Rectal smooth muscle tissue (tissue), 1 donor: ENCODE data around the gene WWC2.
"Not testable (repeated sequence)": the region's sequence is repeated elsewhere in the genome, so short reads cannot be mapped to it uniquely, and the experiment has no call there.

Experiments
- H3K27ac ChIP-seq: one replicate; pipeline ENCODE4 v1.7.0; 2013; ENCODE audit warnings: low read depth, low read length, inconsistent platforms
- H3K27me3 ChIP-seq: one replicate; pipeline ENCODE4 v1.7.0; 2013; ENCODE audit warnings: low read length; ENCODE audit not compliant: control insufficient read depth, insufficient read depth
- H3K36me3 ChIP-seq: one replicate; pipeline ENCODE4 v1.7.0; 2013; ENCODE audit warnings: low read length; ENCODE audit not compliant: control insufficient read depth, insufficient read depth
- H3K4me1 ChIP-seq: one replicate; pipeline ENCODE4 v1.7.0; 2013; ENCODE audit warnings: low read length; ENCODE audit not compliant: control insufficient read depth, insufficient read depth
- H3K4me3 ChIP-seq: one replicate; pipeline ENCODE4 v1.7.0; 2013; ENCODE audit warnings: low read length
- H3K9ac ChIP-seq: one replicate; pipeline ENCODE4 v1.7.0; 2013; ENCODE audit warnings: low read length

Gene WWC2

GRCh38 chr4:183183906-183184535 lies 85.0 kb downstream of the WWC2 start:
- Histone ChIP-seq H3K27me3 (no peaks in the 10 kb centered on the region), H3K27ac (no peak overlapping the region), H3K4me1 (no peaks in the 10 kb centered on the region), H3K4me3 (no peak overlapping the region), H3K36me3 (no peaks in the 10 kb centered on the region), H3K9ac (no peak overlapping the region)

- Histone ChIP-seq H3K27me3 (no peaks in the 10 kb centered on the region), H3K4me3 (no peak overlapping the region), H3K36me3 (no peaks in the 10 kb centered on the region), H3K9ac (no peak overlapping the region), H3K4me1 (no peaks in the 10 kb centered on the region), H3K27ac (no peak overlapping the region)
Observed at GRCh38 chr4:183185018-183185417, 86.0 kb downstream of the WWC2 start.

GRCh38 chr4:183185559-183185958 lies 86.5 kb downstream of the WWC2 start:
- no peak overlapping the region for H3K4me3 ChIP-seq
- H3K9ac ChIP-seq = no peak overlapping the region
- H3K4me1 ChIP-seq = no peaks in the 10 kb centered on the region
- H3K27me3 ChIP-seq = no peaks in the 10 kb centered on the region
- no peaks in the 10 kb centered on the region for H3K36me3 ChIP-seq
- no peak overlapping the region for H3K27ac ChIP-seq

- Histone ChIP-seq H3K27ac (no peak overlapping the region), H3K4me1 (no peaks in the 10 kb centered on the region), H3K9ac (no peak overlapping the region), H3K36me3 (no peaks in the 10 kb centered on the region), H3K4me3 (no peak overlapping the region), H3K27me3 (no peaks in the 10 kb centered on the region)
Observed at GRCh38 chr4:183186813-183187212, 87.8 kb downstream of the WWC2 start.

- no peaks in the 10 kb centered on the region for H3K36me3 ChIP-seq
- no peaks in the 10 kb centered on the region for H3K27me3 ChIP-seq
- peaks cover 3% of the 10 kb centered on the region for H3K4me1 ChIP-seq
- no peak overlapping the region for H3K27ac ChIP-seq
- H3K4me3 ChIP-seq = no peak overlapping the region
- no peak overlapping the region for H3K9ac ChIP-seq
Observed at GRCh38 chr4:183190900-183191527, 92.0 kb downstream of the WWC2 start.

- Histone ChIP-seq H3K4me1 (peaks cover 3% of the 10 kb centered on the region), H3K27me3 (no peaks in the 10 kb centered on the region), H3K36me3 (no peaks in the 10 kb centered on the region), H3K4me3 (no peak overlapping the region), H3K9ac (no peak overlapping the region), H3K27ac (no peak overlapping the region)
Observed at GRCh38 chr4:183191630-183192029, 92.6 kb downstream of the WWC2 start.

GRCh38 chr4:183192571-183192970 lies 93.5 kb downstream of the WWC2 start:
- Histone ChIP-seq H3K27me3 (no peaks in the 10 kb centered on the region), H3K4me3 (no peak overlapping the region), H3K36me3 (no peaks in the 10 kb centered on the region), H3K27ac (no peak overlapping the region), H3K9ac (no peak overlapping the region), H3K4me1 (peaks cover 3% of the 10 kb centered on the region)

- H3K27me3 ChIP-seq, H3K27ac ChIP-seq, H3K4me1 ChIP-seq, H3K4me3 ChIP-seq, H3K36me3 ChIP-seq, H3K9ac ChIP-seq: not testable (repeated sequence)
Observed at GRCh38 chr4:183193730-183194338, 94.8 kb downstream of the WWC2 start.

GRCh38 chr4:183195534-183195933 lies 96.5 kb downstream of the WWC2 start:
- H3K9ac ChIP-seq = no peak overlapping the region
- H3K27me3 ChIP-seq = no peaks in the 10 kb centered on the region
- no peaks in the 10 kb centered on the region for H3K36me3 ChIP-seq
- H3K27ac ChIP-seq = no peak overlapping the region
- H3K4me1 ChIP-seq = peaks cover 3% of the 10 kb centered on the region
- no peak overlapping the region for H3K4me3 ChIP-seq

GRCh38 chr4:183197140-183197539 lies 98.1 kb downstream of the WWC2 start:
- Histone ChIP-seq H3K27ac (no peak overlapping the region), H3K4me3 (no peak overlapping the region), H3K4me1 (peaks cover 3% of the 10 kb centered on the region), H3K9ac (no peak overlapping the region), H3K36me3 (no peaks in the 10 kb centered on the region), H3K27me3 (no peaks in the 10 kb centered on the region)

GRCh38 chr4:183200453-183200852 lies 101.4 kb downstream of the WWC2 start:
- Histone ChIP-seq H3K4me1 (no peaks in the 10 kb centered on the region), H3K36me3 (no peaks in the 10 kb centered on the region), H3K4me3 (no peak overlapping the region), H3K9ac (no peak overlapping the region), H3K27me3 (no peaks in the 10 kb centered on the region), H3K27ac (no peak overlapping the region)

GRCh38 chr4:183201331-183201730 lies 102.3 kb downstream of the WWC2 start:
- H3K36me3 ChIP-seq = no peaks in the 10 kb centered on the region
- H3K9ac ChIP-seq = no peak overlapping the region
- H3K4me1 ChIP-seq = no peaks in the 10 kb centered on the region
- no peak overlapping the region for H3K4me3 ChIP-seq
- H3K27ac ChIP-seq = no peak overlapping the region
- H3K27me3 ChIP-seq = no peaks in the 10 kb centered on the region

GRCh38 chr4:183202523-183202922 lies 103.5 kb downstream of the WWC2 start:
- no peak overlapping the region for H3K4me3 ChIP-seq
- H3K27ac ChIP-seq = no peak overlapping the region
- H3K36me3 ChIP-seq = no peaks in the 10 kb centered on the region
- H3K4me1 ChIP-seq = no peaks in the 10 kb centered on the region
- no peak overlapping the region for H3K9ac ChIP-seq
- no peaks in the 10 kb centered on the region for H3K27me3 ChIP-seq
